HG03442 (cell line): ENCODE measurements around the gene NUDT14.

Experiments used
- ATAC-seq: cut with Tn5 transposase; IDR thresholded peaks from one replicate; pipeline ENCODE4 v1.9.1; 2021; ENCODE audit warnings: mild to moderate bottlenecking, moderate library complexity; ENCODE audit not compliant: unreplicated experiment

NUDT14 gene

GRCh38 chr14:105200074-105200473 is 19.0 kb upstream of the NUDT14 start:
- ATAC-seq, result no peak

GRCh38 chr14:105199093-105199492 is 18.0 kb upstream of the NUDT14 start:
- ATAC-seq, result no peak

GRCh38 chr14:105198588-105198987 is 17.5 kb upstream of the NUDT14 start:
- ATAC-seq, result no peak

GRCh38 chr14:105197211-105197641 is 16.1 kb upstream of the NUDT14 start:
- no peak for ATAC-seq

- ATAC-seq, result no peak
These were observed 15.3 kb upstream of the NUDT14 start for GRCh38 chr14:105196265-105196960.

GRCh38 chr14:105195522-105196264 is 14.6 kb upstream of the NUDT14 start:
- ATAC-seq, result no peak

GRCh38 chr14:105195051-105195450 is 13.9 kb upstream of the NUDT14 start:
- no peak for ATAC-seq

- no peak for ATAC-seq
These were observed 13.0 kb upstream of the NUDT14 start for GRCh38 chr14:105193916-105194782.

GRCh38 chr14:105192866-105193731 is 12.0 kb upstream of the NUDT14 start:
- no peak for ATAC-seq

- no peak for ATAC-seq
These were observed 6.9 kb upstream of the NUDT14 start for GRCh38 chr14:105187935-105188524.

GRCh38 chr14:105187116-105187515 is 6.0 kb upstream of the NUDT14 start:
- ATAC-seq, result no peak

GRCh38 chr14:105185973-105186372 is 4.9 kb upstream of the NUDT14 start:
- ATAC-seq, result no peak

GRCh38 chr14:105185001-105185400 is 3.9 kb upstream of the NUDT14 start:
- no peak for ATAC-seq

GRCh38 chr14:105184461-105184860 is 3.3 kb upstream of the NUDT14 start:
- no peak for ATAC-seq

GRCh38 chr14:105182296-105183020 is 1.3 kb upstream of the NUDT14 start:
- ATAC-seq, result no peak

GRCh38 chr14:105181549-105182295 is 610 bp upstream of the NUDT14 start:
- no peak for ATAC-seq

GRCh38 chr14:105179191-105179590 is 1.9 kb downstream of the NUDT14 start:
- ATAC-seq, result no peak

- ATAC-seq, result no peak
These were observed 2.3 kb downstream of the NUDT14 start for GRCh38 chr14:105178868-105179140.
